ENCODE data around the gene OXER1.

DNA sequence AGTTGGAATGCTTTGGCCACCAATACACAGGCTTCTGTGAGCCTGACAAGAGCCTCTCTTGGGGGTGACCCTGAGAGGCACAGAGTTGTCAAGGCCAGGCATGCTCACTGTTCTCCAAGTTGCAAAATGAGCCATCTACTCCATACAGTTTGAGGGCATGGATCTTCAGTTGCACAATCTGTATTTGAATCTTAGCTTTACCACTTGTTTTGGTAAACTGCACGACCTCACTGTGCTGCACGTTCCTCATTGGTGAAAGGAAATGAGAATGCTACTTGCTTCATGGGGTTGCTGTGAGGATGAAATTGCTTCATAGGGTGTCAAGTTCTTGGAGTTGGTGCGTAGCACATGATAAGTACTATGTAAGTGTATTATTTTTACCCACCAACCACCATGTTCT is 40.4 kb upstream of the OXER1 start:
- TF ChIP-seq, protein P1, sequence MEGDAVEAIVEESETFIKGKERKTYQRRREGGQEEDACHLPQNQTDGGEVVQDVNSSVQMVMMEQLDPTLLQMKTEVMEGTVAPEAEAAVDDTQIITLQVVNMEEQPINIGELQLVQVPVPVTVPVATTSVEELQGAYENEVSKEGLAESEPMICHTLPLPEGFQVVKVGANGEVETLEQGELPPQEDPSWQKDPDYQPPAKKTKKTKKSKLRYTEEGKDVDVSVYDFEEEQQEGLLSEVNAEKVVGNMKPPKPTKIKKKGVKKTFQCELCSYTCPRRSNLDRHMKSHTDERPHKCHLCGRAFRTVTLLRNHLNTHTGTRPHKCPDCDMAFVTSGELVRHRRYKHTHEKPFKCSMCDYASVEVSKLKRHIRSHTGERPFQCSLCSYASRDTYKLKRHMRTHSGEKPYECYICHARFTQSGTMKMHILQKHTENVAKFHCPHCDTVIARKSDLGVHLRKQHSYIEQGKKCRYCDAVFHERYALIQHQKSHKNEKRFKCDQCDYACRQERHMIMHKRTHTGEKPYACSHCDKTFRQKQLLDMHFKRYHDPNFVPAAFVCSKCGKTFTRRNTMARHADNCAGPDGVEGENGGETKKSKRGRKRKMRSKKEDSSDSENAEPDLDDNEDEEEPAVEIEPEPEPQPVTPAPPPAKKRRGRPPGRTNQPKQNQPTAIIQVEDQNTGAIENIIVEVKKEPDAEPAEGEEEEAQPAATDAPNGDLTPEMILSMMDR (conservative IDR thresholded peaks at IDR 0.05; ENCODE audit: low read depth, low read length): no peak
- TF ChIP-seq EZH2phosphoT487 (IDR thresholded peaks at IDR 0.05; ENCODE audit: borderline replicate concordance, low read length) (no peak), EZH2 (IDR thresholded peaks at IDR 0.05; ENCODE audit: low read length, unreplicated experiment) (no peak)
